Neuron (in vitro differentiated cells): ENCODE measurements around the gene BEAN1.

Experiments
- H2AFZ ChIP-seq: one replicate; pipeline ENCODE4 v1.6.1; 2013; ENCODE audit warnings: low read depth, mild to moderate bottlenecking, inconsistent platforms, low read length, moderate library complexity
- H3K27me3 ChIP-seq: one replicate; pipeline ENCODE4 v1.6.1; 2013; ENCODE audit warnings: low read length; ENCODE audit not compliant: insufficient read depth
- H3K36me3 ChIP-seq: one replicate; pipeline ENCODE4 v1.6.1; 2013; ENCODE audit warnings: low read length; ENCODE audit not compliant: insufficient read depth
- H3K4me1 ChIP-seq: one replicate; pipeline ENCODE4 v1.6.1; 2013; ENCODE audit warnings: low read length; ENCODE audit not compliant: insufficient read depth
- H3K4me3 ChIP-seq: 2 replicates; pipeline ENCODE4 v1.5.1; 2013; ENCODE audit warnings: mild to moderate bottlenecking, low read length, moderate library complexity
- H3K9me3 ChIP-seq: one replicate; pipeline ENCODE4 v1.6.1; 2013; ENCODE audit warnings: low read length

Gene BEAN1

GRCh38 chr16:66431760-66432159 is 4.7 kb downstream of the BEAN1 start:
- Histone ChIP-seq H2AFZ (no peak overlapping the region), H3K36me3 (no peaks in the 10 kb centered on the region), H3K9me3 (no peaks in the 10 kb centered on the region), H3K27me3 (peaks cover 28% of the 10 kb centered on the region), H3K4me1 (peaks cover 6% of the 10 kb centered on the region), H3K4me3 (no peak overlapping the region)

GRCh38 chr16:66432429-66432828 is 5.3 kb downstream of the BEAN1 start:
- H3K36me3 ChIP-seq = no peaks in the 10 kb centered on the region
- peaks cover 27% of the 10 kb centered on the region for H3K27me3 ChIP-seq
- H3K4me1 ChIP-seq = peaks cover 6% of the 10 kb centered on the region
- no peaks in the 10 kb centered on the region for H3K9me3 ChIP-seq
- no peak overlapping the region for H3K4me3 ChIP-seq
- H2AFZ ChIP-seq = no peak overlapping the region

- Histone ChIP-seq H3K4me1 (peaks cover 5% of the 10 kb centered on the region), H2AFZ (no peak overlapping the region), H3K27me3 (peaks cover 3% of the 10 kb centered on the region), H3K36me3 (no peaks in the 10 kb centered on the region), H3K9me3 (no peaks in the 10 kb centered on the region), H3K4me3 (no peak overlapping the region)
These were observed 7.7 kb downstream of the BEAN1 start for GRCh38 chr16:66434619-66435430.

GRCh38 chr16:66435896-66436295 is 8.8 kb downstream of the BEAN1 start:
- H3K27me3 ChIP-seq = no peaks in the 10 kb centered on the region
- no peak overlapping the region for H3K4me3 ChIP-seq
- H2AFZ ChIP-seq = no peak overlapping the region
- H3K4me1 ChIP-seq = peaks cover 5% of the 10 kb centered on the region
- H3K9me3 ChIP-seq = no peaks in the 10 kb centered on the region
- no peaks in the 10 kb centered on the region for H3K36me3 ChIP-seq

GRCh38 chr16:66437391-66437945 is 10.4 kb downstream of the BEAN1 start:
- Histone ChIP-seq H3K27me3 (no peaks in the 10 kb centered on the region), H2AFZ (no peak overlapping the region), H3K4me3 (no peak overlapping the region), H3K36me3 (no peaks in the 10 kb centered on the region), H3K4me1 (peaks cover 5% of the 10 kb centered on the region), H3K9me3 (no peaks in the 10 kb centered on the region)

GRCh38 chr16:66438536-66438935 is 11.4 kb downstream of the BEAN1 start:
- no peaks in the 10 kb centered on the region for H3K9me3 ChIP-seq
- H3K27me3 ChIP-seq = no peaks in the 10 kb centered on the region
- H3K4me1 ChIP-seq = peaks cover 2% of the 10 kb centered on the region
- no peaks in the 10 kb centered on the region for H3K36me3 ChIP-seq
- H3K4me3 ChIP-seq = no peak overlapping the region
- H2AFZ ChIP-seq = no peak overlapping the region

- H3K4me3 ChIP-seq = no peak overlapping the region
- no peak overlapping the region for H2AFZ ChIP-seq
- no peaks in the 10 kb centered on the region for H3K4me1 ChIP-seq
- H3K36me3 ChIP-seq = no peaks in the 10 kb centered on the region
- H3K27me3 ChIP-seq = no peaks in the 10 kb centered on the region
- no peaks in the 10 kb centered on the region for H3K9me3 ChIP-seq
These were observed 12.1 kb downstream of the BEAN1 start for GRCh38 chr16:66439051-66439730.

- Histone ChIP-seq H3K4me3 (no peak overlapping the region), H3K27me3 (no peaks in the 10 kb centered on the region), H3K4me1 (no peaks in the 10 kb centered on the region)
These were observed 13.2 kb downstream of the BEAN1 start for GRCh38 chr16:66440271-66440802.

GRCh38 chr16:66440970-66441369 is 13.9 kb downstream of the BEAN1 start:
- Histone ChIP-seq H3K4me1 (no peaks in the 10 kb centered on the region), H3K27me3 (no peaks in the 10 kb centered on the region), H3K9me3 (no peaks in the 10 kb centered on the region), H3K36me3 (no peaks in the 10 kb centered on the region), H3K4me3 (no peak overlapping the region), H2AFZ (no peak overlapping the region)

More at GRCh38 chr16:66440271-66440802, 13.2 kb downstream of the BEAN1 start:
- Histone ChIP-seq H3K9me3 (no peaks in the 10 kb centered on the region), H2AFZ (no peak overlapping the region), H3K36me3 (no peaks in the 10 kb centered on the region)

GRCh38 chr16:66441586-66442375 is 14.7 kb downstream of the BEAN1 start:
- no peaks in the 10 kb centered on the region for H3K27me3 ChIP-seq
- H3K9me3 ChIP-seq = no peaks in the 10 kb centered on the region
- no peak overlapping the region for H2AFZ ChIP-seq
- H3K36me3 ChIP-seq = no peaks in the 10 kb centered on the region
- H3K4me3 ChIP-seq = no peak overlapping the region
- H3K4me1 ChIP-seq = no peaks in the 10 kb centered on the region

- Histone ChIP-seq H3K4me1 (no peaks in the 10 kb centered on the region), H3K9me3 (no peaks in the 10 kb centered on the region), H3K27me3 (no peaks in the 10 kb centered on the region), H3K4me3 (no peak overlapping the region), H3K36me3 (no peaks in the 10 kb centered on the region), H2AFZ (no peak overlapping the region)
These were observed 15.6 kb downstream of the BEAN1 start for GRCh38 chr16:66442502-66443268.

GRCh38 chr16:66443269-66443652 is 16.2 kb downstream of the BEAN1 start:
- no peaks in the 10 kb centered on the region for H3K27me3 ChIP-seq

More at GRCh38 chr16:66443269-66443652, 16.2 kb downstream of the BEAN1 start:
- H3K36me3 ChIP-seq = no peaks in the 10 kb centered on the region
- H3K4me1 ChIP-seq = no peaks in the 10 kb centered on the region
- no peaks in the 10 kb centered on the region for H3K9me3 ChIP-seq
- no peak overlapping the region for H3K4me3 ChIP-seq
- no peak overlapping the region for H2AFZ ChIP-seq
